B cell (primary cell): ENCODE results near the gene SENP8. TPM values are rescaled to one million over a fixed set of nuclear protein-coding genes. Genes with fewer than 3 reads are reported as not detected.

ENCODE experiments used
- ATAC-seq: fragments of 200-7000 bp; cut with Tn5 transposase; one replicate; pipeline ENCODE4 v1.10.0; 2021; ENCODE audit warnings: low read depth, mild to moderate bottlenecking, moderate number of reproducible peaks, moderate library complexity
- CTCF ChIA-PET: fragments of 350-600 bp; sonication (Branson Sonifier 250); formaldehyde crosslinking; loops from one replicate; lab custom pipeline; 2021; ENCODE audit warnings: antibody characterized with exemption, inconsistent platforms; lab: Charles Lee
- POLR2A ChIA-PET: fragments of 350-600 bp; sonication (Branson Sonifier 250); formaldehyde crosslinking; loops from one replicate; lab custom pipeline; 2021; ENCODE audit warnings: antibody characterized with exemption; lab: Charles Lee
- DNase-seq: peaks from one replicate; pipeline ENCODE4 v3.0.0; 2013
- H2AFZ ChIP-seq: 2 replicates; pipeline ENCODE4 v1.6.1; 2012; ENCODE audit warnings: mild to moderate bottlenecking, low read depth, low read length; ENCODE audit not compliant: insufficient read depth, poor library complexity, severe bottlenecking
- H3K27ac ChIP-seq, 2 donors: 1 replicate in 1 of 2; 2 replicates in 1 of 2; pipeline ENCODE4 v1.5.1; 2012 to 2013; ENCODE audit warnings: low read length in 2 of 2, mild to moderate bottlenecking in 2 of 2, moderate library complexity in 1 of 2
- H3K27me3 ChIP-seq, 4 experiments: fragments of 200-600 bp in 1 of 4; sonication (generic) in 1 of 4; replicated peaks in 1 of 4; 1 replicate in 2 of 4; 2 replicates in 2 of 4; pipeline versions ENCODE4 v1.6.1 to v1.7.0; 2013 to 2016; ENCODE audit warnings: low read length in 3 of 4, mild to moderate bottlenecking in 2 of 4, mixed read lengths in 1 of 4, moderate library complexity in 1 of 4; ENCODE audit not compliant: insufficient read depth in 4 of 4, control insufficient read depth in 3 of 4; ENCODE audit errors: control extremely low read depth in 1 of 4
- H3K36me3 ChIP-seq, 2 experiments: replicated peaks in 1 of 2; 1 replicate in 1 of 2; 2 replicates in 1 of 2; pipeline versions ENCODE4 v1.6.1 to v1.7.1; 2013; ENCODE audit warnings: low read length in 1 of 2; ENCODE audit not compliant: insufficient read depth in 2 of 2, control insufficient read depth in 1 of 2; ENCODE audit errors: control extremely low read depth in 1 of 2, extremely low read depth in 1 of 2
- H3K4me1 ChIP-seq, 2 donors: fragments of 200-600 bp in 1 of 2; sonication (generic) in 1 of 2; 1 replicate in 1 of 2; 2 replicates in 1 of 2; pipeline versions ENCODE4 v1.5.1 to v1.6.1; 2013 to 2017; ENCODE audit warnings: low read length in 2 of 2; ENCODE audit not compliant: control insufficient read depth in 2 of 2, insufficient read depth in 2 of 2
- H3K4me2 ChIP-seq: replicated peaks from 2 replicates; pipeline ENCODE3; 2012; ENCODE audit warnings: mild to moderate bottlenecking, low read depth, low read length; ENCODE audit not compliant: poor library complexity, severe bottlenecking
- H3K4me3 ChIP-seq, 5 experiments: fragments of 200-600 bp in 1 of 5; sonication (generic) in 1 of 5; 1 replicate in 3 of 5; 2 replicates in 2 of 5; pipeline versions ENCODE4 v1.5.1 to v1.7.0; 2011 to 2016; ENCODE audit warnings: low read length in 4 of 5, mild to moderate bottlenecking in 4 of 5, low read depth in 2 of 5, control low read depth in 1 of 5, moderate library complexity in 1 of 5; ENCODE audit not compliant: insufficient read depth in 1 of 5; ENCODE audit errors: control extremely low read depth in 1 of 5, extremely low read depth in 1 of 5
- H3K79me2 ChIP-seq: fragments of 200-600 bp; sonication (generic); one replicate; pipeline ENCODE4 v1.6.0; 2016; ENCODE audit warnings: low read length; ENCODE audit not compliant: control insufficient read depth, insufficient read depth
- H3K9ac ChIP-seq: fragments of 200-600 bp; sonication (generic); 2 replicates; pipeline ENCODE4 v1.6.1; 2017; ENCODE audit warnings: mild to moderate bottlenecking, low read length, moderate library complexity
- H3K9me3 ChIP-seq, 3 donors: one replicate each; pipeline versions ENCODE4 v1.6.1 to v1.7.1; 2013; ENCODE audit warnings: low read length in 2 of 3; ENCODE audit not compliant: control insufficient read depth in 2 of 3, insufficient read depth in 1 of 3; ENCODE audit errors: control extremely low read depth in 1 of 3
- H4K20me1 ChIP-seq: 2 replicates; pipeline ENCODE4 v1.6.0; 2012; ENCODE audit warnings: mild to moderate bottlenecking, low read length; ENCODE audit not compliant: insufficient read depth, control insufficient read depth, poor library complexity, severe bottlenecking
- H3K27ac Mint-ChIP-seq: one replicate; pipeline ENCODE4 v1.8.0; 2021; ENCODE audit warnings: mixed read lengths
- H3K27me3 Mint-ChIP-seq: one replicate; pipeline ENCODE4 v1.8.0; 2021; ENCODE audit warnings: mixed read lengths
- H3K4me1 Mint-ChIP-seq: one replicate; pipeline ENCODE4 v1.8.0; 2021; ENCODE audit warnings: mixed read lengths
- H3K4me3 Mint-ChIP-seq: one replicate; pipeline ENCODE4 v1.8.0; 2021; ENCODE audit warnings: mixed read lengths
- H3K9me3 Mint-ChIP-seq: one replicate; pipeline ENCODE4 v1.8.0; 2022; ENCODE audit warnings: mixed read lengths; ENCODE audit not compliant: insufficient read depth
- EZH2 ChIP-seq: IDR thresholded peaks from 2 replicates; pipeline ENCODE4 v1.6.1; 2012; ENCODE audit warnings: borderline replicate concordance, low read depth, mild to moderate bottlenecking, moderate library complexity, low read length; ENCODE audit not compliant: insufficient read depth, poor library complexity, severe bottlenecking
- WGBS: methylation state at CpG from one replicate; pipeline ENCODE4 v1.1.5; 2013; ENCODE audit warnings: missing lambda C conversion rate; ENCODE audit not compliant: insufficient coverage; 5-methylcytosine and 5-hydroxymethylcytosine counted together
- intact Hi-C: fragments of 100-400 bp; cut with micrococcal nuclease; formaldehyde crosslinking; loops from one replicate; pipeline ENCODE4 v1.10.0; 2022
- polyA plus RNA-seq: library from polyadenylated mRNA; depleted of rRNA; stranded (reverse); fragments of >200 nt; gene quantifications from 2 replicates; pipeline ENCODE4 v1.2.3, GENCODE V29; 2012
- total RNA-seq, 2 donors: library from RNA; stranded (reverse); fragments of 120-200 nt in 1 of 2; gene quantifications; 1 replicate in 1 of 2; 2 replicates in 1 of 2; pipeline versions ENCODE4 v1.2.3 to v1.2.4, GENCODE V29; 2013 to 2022
- TF ChIP-seq, protein P1 (sequence below): fragments of 200-600 bp; IDR thresholded peaks from one replicate; pipeline ENCODE4 v1.8.0; 2022; ENCODE audit warnings: antibody characterized with exemption, mild to moderate bottlenecking

SENP8 gene
- total and polyA plus RNA-seq, 2 donors (not counting 1 experiment from before 2014, with no cell fraction given) = 0.62 to 0.69 TPM

DNA sequence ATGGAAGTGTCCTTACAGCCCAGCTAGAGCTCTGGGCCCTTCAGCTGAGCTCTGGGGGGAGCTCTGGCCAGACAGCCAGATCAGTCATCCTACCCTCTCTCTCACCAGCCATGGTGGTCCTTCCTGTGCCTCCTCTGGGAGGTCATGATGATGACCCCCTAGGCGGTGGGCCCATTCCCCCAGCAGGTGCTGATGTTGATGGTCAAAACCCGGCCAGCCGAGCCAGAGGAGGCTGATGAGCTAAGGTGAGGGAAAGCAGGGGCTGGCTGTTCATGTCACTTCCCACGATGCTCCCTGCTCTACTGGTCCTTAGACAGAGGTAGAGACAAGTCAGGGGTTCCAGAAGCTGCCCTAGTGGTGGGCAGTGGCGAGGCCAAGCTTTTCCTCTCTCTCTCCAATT, 44.4 kb downstream of the SENP8 start:
- H3K4me1 Mint-ChIP-seq = no peaks in the 10 kb centered on the region
- no peaks in the 10 kb centered on the region for H3K79me2 ChIP-seq
- peaks cover 0 to 3% (median 0%) of the 10 kb centered on the region in 4 experiments for H3K27me3 ChIP-seq
- no peaks in the 10 kb centered on the region for H3K4me1 ChIP-seq
- H3K9me3 Mint-ChIP-seq = no peaks in the 10 kb centered on the region
- no peak overlapping the region for H2AFZ ChIP-seq
- no peak overlapping the region for H3K27ac Mint-ChIP-seq
- no peak for TF ChIP-seq EZH2
- TF ChIP-seq, protein P1, sequence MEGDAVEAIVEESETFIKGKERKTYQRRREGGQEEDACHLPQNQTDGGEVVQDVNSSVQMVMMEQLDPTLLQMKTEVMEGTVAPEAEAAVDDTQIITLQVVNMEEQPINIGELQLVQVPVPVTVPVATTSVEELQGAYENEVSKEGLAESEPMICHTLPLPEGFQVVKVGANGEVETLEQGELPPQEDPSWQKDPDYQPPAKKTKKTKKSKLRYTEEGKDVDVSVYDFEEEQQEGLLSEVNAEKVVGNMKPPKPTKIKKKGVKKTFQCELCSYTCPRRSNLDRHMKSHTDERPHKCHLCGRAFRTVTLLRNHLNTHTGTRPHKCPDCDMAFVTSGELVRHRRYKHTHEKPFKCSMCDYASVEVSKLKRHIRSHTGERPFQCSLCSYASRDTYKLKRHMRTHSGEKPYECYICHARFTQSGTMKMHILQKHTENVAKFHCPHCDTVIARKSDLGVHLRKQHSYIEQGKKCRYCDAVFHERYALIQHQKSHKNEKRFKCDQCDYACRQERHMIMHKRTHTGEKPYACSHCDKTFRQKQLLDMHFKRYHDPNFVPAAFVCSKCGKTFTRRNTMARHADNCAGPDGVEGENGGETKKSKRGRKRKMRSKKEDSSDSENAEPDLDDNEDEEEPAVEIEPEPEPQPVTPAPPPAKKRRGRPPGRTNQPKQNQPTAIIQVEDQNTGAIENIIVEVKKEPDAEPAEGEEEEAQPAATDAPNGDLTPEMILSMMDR = no peak
- no peaks in the 10 kb centered on the region for H3K9me3 ChIP-seq
- peaks cover 7% of the 10 kb centered on the region for H3K27me3 Mint-ChIP-seq
- intact Hi-C loops = no loop called here
- CTCF ChIA-PET = interaction anchor here (1.8 to 1.9 kb wide), 2 partner anchors 381 to 418 kb away, joined by 7 to 8 read pairs; no protein-coding TSS in a partner anchor
- DNase-seq = no peak
- POLR2A ChIA-PET = no interaction called here
- H3K36me3 ChIP-seq = no peaks in the 10 kb centered on the region
- no peak for ATAC-seq
- WGBS = 91% methylated on average over 5 of the region's 5 CpGs
- H3K4me2 ChIP-seq = no peak overlapping the region
- H4K20me1 ChIP-seq = no peaks in the 10 kb centered on the region
- H3K4me3 ChIP-seq = no peak overlapping the region
- H3K4me3 Mint-ChIP-seq = no peak overlapping the region
- H3K9ac ChIP-seq = no peak overlapping the region
- no peak overlapping the region for H3K27ac ChIP-seq

DNA sequence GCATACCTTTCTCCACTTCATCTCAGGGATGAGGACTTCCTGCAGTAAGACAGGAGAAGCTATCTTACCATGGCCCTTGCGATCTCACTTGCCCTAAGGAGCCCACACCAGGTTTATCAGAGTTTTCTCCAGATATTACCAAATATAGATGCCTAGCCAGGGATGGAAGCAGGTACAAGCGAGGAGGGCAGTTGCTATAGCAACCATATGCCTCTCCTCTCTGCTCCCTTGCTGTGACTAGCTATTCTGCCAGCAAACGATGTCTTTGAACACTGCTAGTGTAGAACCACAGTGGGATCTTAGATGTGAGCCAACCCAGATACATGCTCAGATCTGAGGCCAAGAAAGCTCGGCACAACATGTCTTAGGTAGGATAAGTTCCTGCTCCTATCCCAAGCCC, 45.5 kb downstream of the SENP8 start:
- CTCF ChIA-PET = interaction anchor here (0.9 to 1.9 kb wide), 2 partner anchors 37 to 420 kb away, joined by 4 to 7 read pairs; no protein-coding TSS in a partner anchor
- POLR2A ChIA-PET = no interaction called here
- H3K4me3 Mint-ChIP-seq = no peak overlapping the region
- ATAC-seq = no peak
- Histone ChIP-seq H4K20me1 (no peaks in the 10 kb centered on the region), H2AFZ (no peak overlapping the region), H3K4me3 (no peak overlapping the region), H3K36me3 (no peaks in the 10 kb centered on the region), H3K9me3 (no peaks in the 10 kb centered on the region), H3K79me2 (no peaks in the 10 kb centered on the region), H3K9ac (no peak overlapping the region), H3K4me2 (no peak overlapping the region), H3K27me3 (peaks cover 0 to 3% (median 0%) of the 10 kb centered on the region in 4 experiments), H3K27ac (no peak overlapping the region), H3K4me1 (no peaks in the 10 kb centered on the region)
- no peak overlapping the region for H3K27ac Mint-ChIP-seq
- H3K27me3 Mint-ChIP-seq = peaks cover 10% of the 10 kb centered on the region
- WGBS = 96% methylated on average over 4 of the region's 4 CpGs
- no peaks in the 10 kb centered on the region for H3K4me1 Mint-ChIP-seq
- no peak for DNase-seq
- intact Hi-C loops = no loop called here
- no peak for TF ChIP-seq EZH2
- TF ChIP-seq, protein P1 = no peak
- H3K9me3 Mint-ChIP-seq = no peaks in the 10 kb centered on the region
